GM12865 (cell line): ENCODE data around the gene TCF4.
A peak's percentile ranks its signal among the peaks of the same experiment; 100 is the strongest.

Experiments
- DNase-seq: peaks from one replicate; pipeline ENCODE4 v3.0.0; 2010; ENCODE audit warnings: low read depth
- H3K4me3 ChIP-seq: 2 replicates; pipeline ENCODE4 v1.5.1; 2011; ENCODE audit warnings: mild to moderate bottlenecking, low read depth, low read length, control low read depth
- TF ChIP-seq, protein P1 (sequence below): IDR thresholded peaks from 2 replicates; pipeline ENCODE4 v1.5.1; 2011; ENCODE audit warnings: low read length, control low read depth, low read depth, inconsistent platforms; ENCODE audit not compliant: insufficient read depth; ENCODE audit errors: missing control alignments

The TCF4 gene

DNA sequence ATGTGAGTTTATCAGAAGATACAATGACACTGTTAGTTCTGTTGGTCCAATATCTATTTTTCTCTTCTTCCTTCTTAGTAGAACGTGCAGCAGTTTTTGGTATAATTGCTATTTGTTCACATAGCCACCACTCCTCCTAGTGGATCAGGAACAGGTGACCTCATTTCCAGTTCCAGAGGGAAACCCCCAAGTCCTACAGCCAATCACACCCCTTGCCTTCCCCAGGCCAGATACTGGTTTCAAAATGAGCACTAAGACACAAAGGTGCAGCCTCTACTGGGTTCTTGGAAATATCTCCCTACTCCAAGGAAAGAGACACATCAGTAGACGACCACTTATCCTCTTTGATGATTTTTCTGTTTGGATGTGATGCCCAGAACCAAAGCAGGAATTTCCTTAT is 103.2 kb downstream of the TCF4 start:
- no peak overlapping the region for H3K4me3 ChIP-seq
- TF ChIP-seq, protein P1, sequence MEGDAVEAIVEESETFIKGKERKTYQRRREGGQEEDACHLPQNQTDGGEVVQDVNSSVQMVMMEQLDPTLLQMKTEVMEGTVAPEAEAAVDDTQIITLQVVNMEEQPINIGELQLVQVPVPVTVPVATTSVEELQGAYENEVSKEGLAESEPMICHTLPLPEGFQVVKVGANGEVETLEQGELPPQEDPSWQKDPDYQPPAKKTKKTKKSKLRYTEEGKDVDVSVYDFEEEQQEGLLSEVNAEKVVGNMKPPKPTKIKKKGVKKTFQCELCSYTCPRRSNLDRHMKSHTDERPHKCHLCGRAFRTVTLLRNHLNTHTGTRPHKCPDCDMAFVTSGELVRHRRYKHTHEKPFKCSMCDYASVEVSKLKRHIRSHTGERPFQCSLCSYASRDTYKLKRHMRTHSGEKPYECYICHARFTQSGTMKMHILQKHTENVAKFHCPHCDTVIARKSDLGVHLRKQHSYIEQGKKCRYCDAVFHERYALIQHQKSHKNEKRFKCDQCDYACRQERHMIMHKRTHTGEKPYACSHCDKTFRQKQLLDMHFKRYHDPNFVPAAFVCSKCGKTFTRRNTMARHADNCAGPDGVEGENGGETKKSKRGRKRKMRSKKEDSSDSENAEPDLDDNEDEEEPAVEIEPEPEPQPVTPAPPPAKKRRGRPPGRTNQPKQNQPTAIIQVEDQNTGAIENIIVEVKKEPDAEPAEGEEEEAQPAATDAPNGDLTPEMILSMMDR = no peak
- peak; percentile 21 for DNase-seq

DNA sequence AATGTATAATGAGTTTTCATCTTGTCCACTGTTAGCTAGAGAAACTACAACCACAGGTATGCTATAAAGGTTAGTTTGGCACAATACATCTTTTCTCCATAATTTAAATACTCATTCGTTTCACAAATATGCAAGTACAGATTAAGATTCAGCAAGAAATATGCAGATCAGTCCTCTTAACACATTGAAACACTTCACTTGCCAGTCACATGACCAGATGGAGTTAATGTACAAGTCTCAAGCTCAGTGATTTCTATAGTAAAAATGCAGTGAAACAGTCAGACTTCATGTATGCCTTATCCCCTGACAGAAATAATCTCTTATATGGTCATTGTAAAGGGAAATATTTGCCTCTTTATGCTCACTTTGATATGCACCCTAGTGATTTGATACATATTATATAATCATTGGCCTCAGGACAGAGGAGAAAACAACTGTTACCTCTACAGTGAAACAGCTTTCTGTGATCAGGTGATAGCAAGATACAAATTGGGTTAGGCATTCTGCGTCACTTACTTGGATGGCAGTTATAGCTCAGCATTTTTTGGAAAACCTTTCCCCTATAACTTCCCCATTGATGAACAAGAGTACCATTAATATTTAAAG is 104.6 kb downstream of the TCF4 start:
- H3K4me3 ChIP-seq = no peak overlapping the region
- no peak for DNase-seq
- TF ChIP-seq, protein P1 = no peak

DNA sequence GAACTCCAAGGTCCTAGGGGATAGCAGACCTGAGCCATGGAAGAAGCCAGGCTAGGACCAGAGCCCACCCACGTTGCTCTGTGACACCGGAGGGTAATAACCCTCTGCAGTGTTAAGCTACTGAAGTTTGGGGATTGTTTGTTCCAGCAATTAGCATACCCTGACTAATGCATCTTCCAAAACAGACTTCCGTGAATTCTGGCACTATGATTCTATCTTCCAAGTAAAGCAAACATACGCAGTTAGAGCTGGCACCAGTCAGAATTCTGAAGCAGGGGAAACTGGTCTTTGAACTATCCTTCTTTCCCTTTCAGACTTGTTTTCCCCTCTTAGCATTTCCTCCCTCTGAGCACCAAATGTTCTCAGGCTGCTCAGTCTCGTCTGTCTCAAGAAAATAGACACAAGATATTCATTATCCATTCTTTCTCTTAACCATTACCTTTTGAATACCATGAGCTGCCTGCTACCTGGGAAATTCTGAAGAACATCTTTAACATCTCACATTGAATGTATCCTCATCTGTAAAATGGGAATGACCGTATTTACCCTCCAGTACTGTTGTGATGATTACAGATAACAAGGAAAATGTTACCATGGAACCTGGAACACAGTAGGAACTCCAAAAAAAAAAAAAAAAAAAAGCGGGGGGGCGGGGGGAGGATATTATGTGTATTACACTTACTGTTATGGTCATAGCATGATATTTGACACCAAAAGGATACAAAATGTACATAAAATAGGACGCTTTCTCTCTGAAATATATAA is 108.2 kb downstream of the TCF4 start:
- TF ChIP-seq, protein P1 = no peak
- DNase-seq = no peak
- no peak overlapping the region for H3K4me3 ChIP-seq

DNA sequence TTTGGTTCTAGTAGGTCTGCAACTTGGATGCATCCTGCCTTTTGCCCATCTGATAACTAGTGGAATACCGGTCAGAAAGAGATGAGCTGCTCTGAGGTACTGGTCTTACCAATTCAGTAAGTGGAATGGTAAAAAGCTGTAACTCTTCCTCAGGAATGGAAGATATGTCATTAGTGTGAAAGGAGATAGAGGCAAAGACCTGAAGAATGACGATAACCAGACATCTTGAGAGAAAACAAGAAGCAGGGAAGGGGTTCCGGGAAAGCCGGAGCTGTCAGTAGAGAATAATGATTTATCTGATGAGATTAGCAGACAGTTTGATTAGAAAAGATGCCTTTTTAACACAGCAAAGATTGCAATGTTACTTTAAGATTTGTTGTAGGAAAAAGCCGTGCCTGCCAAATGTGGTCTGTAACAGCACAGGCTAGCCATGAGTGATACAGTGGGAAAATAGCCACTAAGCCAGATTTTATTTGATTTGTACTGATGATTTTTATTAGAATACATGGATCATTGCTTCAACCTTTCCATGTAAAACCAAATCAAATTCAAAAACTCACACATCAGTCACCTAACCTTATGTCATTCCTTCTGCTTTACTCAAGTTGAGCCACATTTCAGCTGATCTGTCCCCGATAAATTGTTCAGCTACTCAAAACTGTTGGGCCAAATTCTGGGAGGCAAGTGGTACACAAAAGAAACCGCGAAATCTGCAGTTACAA is 110.0 kb downstream of the TCF4 start:
- no peak for DNase-seq
- TF ChIP-seq, protein P1 = no peak
- peak overlapping the region; percentile 63 for H3K4me3 ChIP-seq

DNA sequence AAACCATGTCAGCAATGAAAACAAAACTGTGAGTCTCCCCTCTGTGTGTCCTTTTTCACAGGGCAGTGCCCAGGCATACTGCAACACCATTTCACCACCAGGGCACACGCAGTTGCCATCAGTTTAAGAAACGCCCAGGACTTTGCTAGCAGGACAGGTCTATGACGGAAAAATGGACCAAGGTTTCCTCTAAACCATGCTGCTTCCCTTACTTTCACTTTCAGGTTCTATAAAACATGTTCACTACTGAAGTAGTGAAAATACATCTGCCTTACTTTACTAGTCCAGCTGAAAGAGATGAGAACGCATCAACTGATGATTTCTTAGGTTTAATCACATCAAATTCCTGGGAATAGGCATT is 110.5 kb downstream of the TCF4 start:
- peak; percentile 62 for DNase-seq
- TF ChIP-seq, protein P1 = peak; percentile 6
- H3K4me3 ChIP-seq = peak overlapping the region; percentile 63

DNA sequence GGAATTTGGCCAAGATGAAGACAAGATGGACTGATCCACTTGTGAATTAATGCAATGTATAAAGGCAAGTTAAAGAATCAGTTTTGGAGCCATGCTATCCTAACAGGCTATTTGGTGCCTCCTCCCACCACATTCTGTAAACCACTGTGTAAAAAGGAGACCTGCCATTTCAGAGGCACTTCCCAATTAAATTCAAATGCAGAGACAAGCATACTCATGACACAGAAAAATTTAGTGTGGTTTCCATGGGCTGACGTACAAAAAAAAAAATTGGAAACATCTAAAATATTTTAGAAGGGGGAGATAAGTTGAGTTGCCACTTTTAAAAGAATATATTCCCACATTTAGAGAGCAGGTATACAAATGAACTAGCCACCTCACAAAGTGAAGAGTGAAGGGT is 112.1 kb downstream of the TCF4 start:
- TF ChIP-seq, protein P1 = no peak
- DNase-seq = no peak
- no peak overlapping the region for H3K4me3 ChIP-seq
